ENCODE measurements around the gene PMEPA1. TPM values are rescaled to one million over a fixed set of nuclear protein-coding genes. Genes with fewer than 3 reads are reported as not detected.

Gene PMEPA1
- total and polyA plus RNA-seq, 4 donors = 14.3 to 30.5 (median 19.7) TPM

- WGBS (ENCODE audit: insufficient coverage) = 66% methylated on average over 13 of the region's 16 CpGs
- Histone ChIP-seq H3K4me3 (ENCODE audit: low read depth, low read length) (no peak overlapping the region), H3K4me1 (ENCODE audit: control insufficient read depth, insufficient read depth, low read length) (peaks cover 20% of the 10 kb centered on the region), H3K27me3 (ENCODE audit: control insufficient read depth, insufficient read depth, low read length) (peaks cover 7% of the 10 kb centered on the region), H3K9me3 (ENCODE audit: control insufficient read depth, insufficient read depth, low read length) (no peaks in the 10 kb centered on the region), H3K27ac (ENCODE audit: low read depth, low read length) (no peak overlapping the region), H3K36me3 (ENCODE audit: control insufficient read depth, insufficient read depth, low read length) (no peaks in the 10 kb centered on the region)
- peak in 1 of 6 donors; percentile 46 for DNase-seq (ENCODE audit: low read depth in 4 of 6, low spot score in 6 of 6)
Measured at GRCh38 chr20:57724610-57725405, 15.0 kb upstream of the PMEPA1 start.

DNA sequence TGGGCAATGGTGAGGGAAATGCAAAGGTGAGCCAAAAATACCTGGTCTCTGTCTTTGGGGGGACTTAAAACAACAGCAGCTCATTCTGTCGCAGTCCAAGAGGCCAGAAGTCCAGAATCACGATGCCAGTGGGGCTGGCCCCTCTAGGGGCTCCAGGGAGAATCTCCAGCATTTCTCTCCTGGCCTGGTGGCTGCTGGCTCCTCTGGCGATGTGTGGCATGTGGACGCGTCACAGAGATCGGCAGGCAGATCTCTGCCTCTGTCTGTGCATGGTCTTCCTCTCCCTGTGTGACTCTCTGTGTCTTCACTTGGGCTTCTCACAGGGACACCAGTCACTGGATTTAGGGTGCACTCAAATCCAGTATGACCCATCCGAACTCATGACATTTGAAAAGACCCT, 14.0 kb upstream of the PMEPA1 start:
- Histone ChIP-seq H3K27ac (ENCODE audit: low read depth, low read length) (no peak overlapping the region), H3K4me3 (ENCODE audit: low read depth, low read length) (no peak overlapping the region), H3K9me3 (ENCODE audit: control insufficient read depth, insufficient read depth, low read length) (no peaks in the 10 kb centered on the region), H3K4me1 (ENCODE audit: control insufficient read depth, insufficient read depth, low read length) (peaks cover 24% of the 10 kb centered on the region), H3K27me3 (ENCODE audit: control insufficient read depth, insufficient read depth, low read length) (peaks cover 8% of the 10 kb centered on the region), H3K36me3 (ENCODE audit: control insufficient read depth, insufficient read depth, low read length) (no peaks in the 10 kb centered on the region)
- DNase-seq (ENCODE audit: low read depth in 4 of 6, low spot score in 6 of 6) = no peak
- WGBS (ENCODE audit: insufficient coverage) = 94% methylated on average over 6 of the region's 7 CpGs

- WGBS (ENCODE audit: insufficient coverage) = 87% methylated on average over 3 of the region's 4 CpGs
- Histone ChIP-seq H3K4me1 (ENCODE audit: control insufficient read depth, insufficient read depth, low read length) (peaks cover 23% of the 10 kb centered on the region), H3K27me3 (ENCODE audit: control insufficient read depth, insufficient read depth, low read length) (peaks cover 3% of the 10 kb centered on the region), H3K4me3 (ENCODE audit: low read depth, low read length) (no peak overlapping the region), H3K27ac (ENCODE audit: low read depth, low read length) (no peak overlapping the region), H3K9me3 (ENCODE audit: control insufficient read depth, insufficient read depth, low read length) (no peaks in the 10 kb centered on the region), H3K36me3 (ENCODE audit: control insufficient read depth, insufficient read depth, low read length) (no peaks in the 10 kb centered on the region)
- no peak for DNase-seq (ENCODE audit: low read depth in 4 of 6, low spot score in 6 of 6)
Measured at GRCh38 chr20:57719951-57720350, 10.1 kb upstream of the PMEPA1 start.

- peaks cover 3% of the 10 kb centered on the region for H3K27me3 ChIP-seq (ENCODE audit: control insufficient read depth, insufficient read depth, low read length)
- 0% methylated on average over 19 of the region's 31 CpGs for WGBS (ENCODE audit: insufficient coverage)
- H3K9me3 ChIP-seq (ENCODE audit: control insufficient read depth, insufficient read depth, low read length) = no peaks in the 10 kb centered on the region
- no peak overlapping the region for H3K27ac ChIP-seq (ENCODE audit: low read depth, low read length)
- H3K4me3 ChIP-seq (ENCODE audit: low read depth, low read length) = peak overlapping the region; percentile 19
- H3K36me3 ChIP-seq (ENCODE audit: control insufficient read depth, insufficient read depth, low read length) = no peaks in the 10 kb centered on the region
- DNase-seq (ENCODE audit: low read depth in 4 of 6, low spot score in 6 of 6) = peak; percentile 86 to 99 (median 95)
- peaks cover 36% of the 10 kb centered on the region for H3K4me1 ChIP-seq (ENCODE audit: control insufficient read depth, insufficient read depth, low read length)
Measured at GRCh38 chr20:57718490-57719009, 8.7 kb upstream of the PMEPA1 start.

GRCh38 chr20:57717797-57718196, 8.0 kb upstream of the PMEPA1 start:
- no peaks in the 10 kb centered on the region for H3K36me3 ChIP-seq (ENCODE audit: control insufficient read depth, insufficient read depth, low read length)
- no peak for DNase-seq (ENCODE audit: low read depth in 4 of 6, low spot score in 6 of 6)
- no peaks in the 10 kb centered on the region for H3K9me3 ChIP-seq (ENCODE audit: control insufficient read depth, insufficient read depth, low read length)
- no peak overlapping the region for H3K4me3 ChIP-seq (ENCODE audit: low read depth, low read length)
- no peak overlapping the region for H3K27ac ChIP-seq (ENCODE audit: low read depth, low read length)
- 38% methylated on average over 5 of the region's 11 CpGs for WGBS (ENCODE audit: insufficient coverage)
- peaks cover 3% of the 10 kb centered on the region for H3K27me3 ChIP-seq (ENCODE audit: control insufficient read depth, insufficient read depth, low read length)
- peaks cover 43% of the 10 kb centered on the region for H3K4me1 ChIP-seq (ENCODE audit: control insufficient read depth, insufficient read depth, low read length)

DNA sequence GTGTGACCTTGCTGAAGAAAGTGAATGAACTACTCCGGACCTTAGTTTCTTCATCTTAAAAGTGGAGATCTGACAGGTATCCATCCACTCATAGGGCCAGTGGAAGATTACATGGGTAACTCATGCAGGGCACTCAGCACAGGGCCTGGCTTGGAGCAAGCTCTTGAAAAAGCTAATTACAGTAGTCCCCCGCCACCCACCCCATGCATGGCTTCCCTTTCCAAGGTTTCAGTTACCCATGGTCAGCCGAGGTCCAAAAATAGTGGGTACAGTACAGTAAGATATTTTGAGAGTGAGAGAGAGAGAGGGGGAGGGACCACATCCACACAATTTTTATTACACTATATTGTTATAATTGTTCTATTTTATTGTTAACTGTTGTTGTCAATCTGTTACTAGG, 7.1 kb upstream of the PMEPA1 start:
- Histone ChIP-seq H3K27ac (ENCODE audit: low read depth, low read length) (no peak overlapping the region), H3K9me3 (ENCODE audit: control insufficient read depth, insufficient read depth, low read length) (no peaks in the 10 kb centered on the region), H3K4me3 (ENCODE audit: low read depth, low read length) (no peak overlapping the region), H3K27me3 (ENCODE audit: control insufficient read depth, insufficient read depth, low read length) (peaks cover 3% of the 10 kb centered on the region), H3K36me3 (ENCODE audit: control insufficient read depth, insufficient read depth, low read length) (no peaks in the 10 kb centered on the region), H3K4me1 (ENCODE audit: control insufficient read depth, insufficient read depth, low read length) (peaks cover 52% of the 10 kb centered on the region)
- 90% methylated on average over 2 of the region's 3 CpGs for WGBS (ENCODE audit: insufficient coverage)
- DNase-seq (ENCODE audit: low read depth in 4 of 6, low spot score in 6 of 6) = no peak

- WGBS (ENCODE audit: insufficient coverage) = 100% methylated on average over 1 of the region's 3 CpGs
- H3K27me3 ChIP-seq (ENCODE audit: control insufficient read depth, insufficient read depth, low read length) = peaks cover 3% of the 10 kb centered on the region
- no peak for DNase-seq (ENCODE audit: low read depth in 4 of 6, low spot score in 6 of 6)
- H3K9me3 ChIP-seq (ENCODE audit: control insufficient read depth, insufficient read depth, low read length) = no peaks in the 10 kb centered on the region
- no peak overlapping the region for H3K27ac ChIP-seq (ENCODE audit: low read depth, low read length)
- peaks cover 59% of the 10 kb centered on the region for H3K4me1 ChIP-seq (ENCODE audit: control insufficient read depth, insufficient read depth, low read length)
- no peaks in the 10 kb centered on the region for H3K36me3 ChIP-seq (ENCODE audit: control insufficient read depth, insufficient read depth, low read length)
- H3K4me3 ChIP-seq (ENCODE audit: low read depth, low read length) = no peak overlapping the region
Measured at GRCh38 chr20:57716202-57716601, 6.4 kb upstream of the PMEPA1 start.

DNA sequence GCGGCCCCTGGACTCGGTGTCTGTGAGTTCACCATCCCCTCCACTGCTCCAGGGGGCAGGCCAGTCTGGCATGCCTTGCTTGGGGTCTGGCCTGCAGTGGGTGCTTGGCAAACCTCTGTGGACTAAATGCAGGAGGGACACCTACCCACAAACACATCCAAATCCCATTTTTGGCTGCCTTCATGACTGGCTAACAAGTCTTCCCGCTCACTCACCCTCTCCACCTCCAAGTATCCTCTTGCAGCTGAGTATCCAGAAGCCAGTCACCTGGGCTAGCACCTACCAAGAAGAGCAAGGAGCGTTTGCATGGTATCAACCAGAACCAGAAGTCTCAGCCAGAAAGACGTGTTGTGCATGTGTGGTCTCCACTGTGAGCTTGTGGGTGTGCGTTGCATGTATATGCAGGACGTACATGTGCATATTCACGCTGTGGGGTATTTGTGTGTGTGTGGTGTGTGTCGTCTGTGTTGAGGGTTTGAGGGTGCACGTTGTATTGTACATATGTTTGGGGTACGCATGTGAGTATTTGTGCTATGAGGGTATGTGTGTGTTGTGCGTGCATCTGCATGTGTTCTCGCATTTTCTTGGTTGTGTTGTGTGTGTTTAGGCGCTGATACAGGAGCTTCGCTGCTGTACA, 5.6 kb upstream of the PMEPA1 start:
- H3K27me3 ChIP-seq (ENCODE audit: control insufficient read depth, insufficient read depth, low read length) = peaks cover 3% of the 10 kb centered on the region
- H3K9me3 ChIP-seq (ENCODE audit: control insufficient read depth, insufficient read depth, low read length) = no peaks in the 10 kb centered on the region
- peaks cover 67% of the 10 kb centered on the region for H3K4me1 ChIP-seq (ENCODE audit: control insufficient read depth, insufficient read depth, low read length)
- 92% methylated on average over 14 of the region's 15 CpGs for WGBS (ENCODE audit: insufficient coverage)
- DNase-seq (ENCODE audit: low read depth in 4 of 6, low spot score in 6 of 6) = no peak
- no peak overlapping the region for H3K27ac ChIP-seq (ENCODE audit: low read depth, low read length)
- H3K4me3 ChIP-seq (ENCODE audit: low read depth, low read length) = no peak overlapping the region
- no peaks in the 10 kb centered on the region for H3K36me3 ChIP-seq (ENCODE audit: control insufficient read depth, insufficient read depth, low read length)

- DNase-seq (ENCODE audit: low read depth in 4 of 6, low spot score in 6 of 6) = no peak
- peaks cover 64% of the 10 kb centered on the region for H3K4me1 ChIP-seq (ENCODE audit: control insufficient read depth, insufficient read depth, low read length)
- no peak overlapping the region for H3K4me3 ChIP-seq (ENCODE audit: low read depth, low read length)
- WGBS (ENCODE audit: insufficient coverage) = 72% methylated on average over 14 of the region's 23 CpGs
- no peaks in the 10 kb centered on the region for H3K27me3 ChIP-seq (ENCODE audit: control insufficient read depth, insufficient read depth, low read length)
- H3K36me3 ChIP-seq (ENCODE audit: control insufficient read depth, insufficient read depth, low read length) = no peaks in the 10 kb centered on the region
- no peaks in the 10 kb centered on the region for H3K9me3 ChIP-seq (ENCODE audit: control insufficient read depth, insufficient read depth, low read length)
- no peak overlapping the region for H3K27ac ChIP-seq (ENCODE audit: low read depth, low read length)
Measured at GRCh38 chr20:57714409-57715267, 4.8 kb upstream of the PMEPA1 start.

Measured in spinal cord (tissue), 10 donors.